Prostate gland (tissue), 2 donors: ENCODE results near the gene HIVEP2.

Experiments used
- POLR2A ChIP-seq: fragments of 450-650 bp; IDR thresholded peaks from one replicate; pipeline ENCODE4 v1.6.1; 2016; ENCODE audit warnings: antibody characterized with exemption, mild to moderate bottlenecking
- TF ChIP-seq, protein P1 (sequence below), 4 experiments: fragments of 200-600 bp in 2 of 4; fragments of 450-650 bp in 2 of 4; sonication (generic) in 2 of 4; IDR thresholded peaks; 1 replicate in 3 of 4; 2 replicates in 1 of 4; pipeline ENCODE4 v1.5.1; 2016 to 2019; ENCODE audit warnings: antibody characterized with exemption in 4 of 4, mild to moderate bottlenecking in 2 of 4, moderate library complexity in 2 of 4

DNA sequence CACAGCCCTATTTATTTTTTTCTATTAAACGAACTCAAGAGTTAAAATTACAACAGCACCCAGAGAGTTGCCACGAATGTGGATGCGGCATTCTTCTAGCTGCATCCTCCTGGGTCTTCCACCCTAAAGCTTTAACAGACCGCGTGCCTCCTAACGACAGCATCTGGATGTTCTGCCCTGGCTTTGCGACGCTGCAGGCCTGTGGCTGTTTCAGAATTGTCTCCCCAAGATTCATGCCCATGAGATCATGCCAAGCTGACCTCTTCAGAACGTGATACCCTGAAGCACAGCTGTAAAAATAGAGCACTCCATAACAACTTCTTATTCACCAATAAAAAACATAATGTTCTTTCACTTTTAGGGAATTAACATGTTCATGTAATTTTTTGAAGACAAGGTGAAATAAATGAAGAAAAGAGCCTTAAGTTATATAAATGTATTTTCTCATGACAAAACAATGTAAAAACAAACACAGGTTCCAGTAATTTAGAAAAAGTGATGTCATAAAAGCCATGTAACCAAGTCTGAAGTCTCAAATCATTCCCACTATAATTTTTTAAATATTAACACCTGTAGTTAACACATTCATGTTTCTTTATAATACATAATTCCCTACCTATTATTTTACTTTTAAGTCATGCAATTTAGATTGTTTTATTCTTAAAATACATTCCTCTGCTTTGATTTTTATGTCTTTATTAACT, 26.5 kb downstream of the HIVEP2 start:
- TF ChIP-seq, protein P1, sequence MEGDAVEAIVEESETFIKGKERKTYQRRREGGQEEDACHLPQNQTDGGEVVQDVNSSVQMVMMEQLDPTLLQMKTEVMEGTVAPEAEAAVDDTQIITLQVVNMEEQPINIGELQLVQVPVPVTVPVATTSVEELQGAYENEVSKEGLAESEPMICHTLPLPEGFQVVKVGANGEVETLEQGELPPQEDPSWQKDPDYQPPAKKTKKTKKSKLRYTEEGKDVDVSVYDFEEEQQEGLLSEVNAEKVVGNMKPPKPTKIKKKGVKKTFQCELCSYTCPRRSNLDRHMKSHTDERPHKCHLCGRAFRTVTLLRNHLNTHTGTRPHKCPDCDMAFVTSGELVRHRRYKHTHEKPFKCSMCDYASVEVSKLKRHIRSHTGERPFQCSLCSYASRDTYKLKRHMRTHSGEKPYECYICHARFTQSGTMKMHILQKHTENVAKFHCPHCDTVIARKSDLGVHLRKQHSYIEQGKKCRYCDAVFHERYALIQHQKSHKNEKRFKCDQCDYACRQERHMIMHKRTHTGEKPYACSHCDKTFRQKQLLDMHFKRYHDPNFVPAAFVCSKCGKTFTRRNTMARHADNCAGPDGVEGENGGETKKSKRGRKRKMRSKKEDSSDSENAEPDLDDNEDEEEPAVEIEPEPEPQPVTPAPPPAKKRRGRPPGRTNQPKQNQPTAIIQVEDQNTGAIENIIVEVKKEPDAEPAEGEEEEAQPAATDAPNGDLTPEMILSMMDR (IDR thresholded peaks at IDR 0.05) = no peak
- no peak for TF ChIP-seq POLR2A
